HCT116 (cell line): ENCODE data around the gene NAA16. TPM values are rescaled to one million over a fixed set of nuclear protein-coding genes. Genes with fewer than 3 reads are reported as not detected.

Source experiments
- ATAC-seq: fragments of 200-7000 bp; cut with Tn5 transposase; 2 replicates; pipeline ENCODE4 v1.9.1; 2020; ENCODE audit warnings: mild to moderate bottlenecking, moderate library complexity
- BruUV-seq: library from RNA; stranded (reverse); fragments of 400-500 nt; replicated peaks from 2 replicates; lab custom pipeline; 2021; lab: Mats Ljungman, UMichigan
- CTCF ChIA-PET: fragments of 300-600 bp; sonication (Branson Sonifier 250); formaldehyde crosslinking; loops from one replicate; lab custom pipeline; 2021; ENCODE audit warnings: antibody characterized with exemption; lab: Charles Lee
- POLR2A ChIA-PET: fragments of 300-600, 350-600 bp; sonication (Branson Sonifier 250); formaldehyde crosslinking; loops from one replicate; lab custom pipeline; 2021; ENCODE audit warnings: antibody characterized with exemption; lab: Charles Lee
- RAD21 ChIA-PET, 2 experiments: fragments of 300-600 bp; sonication (Branson Sonifier 250); formaldehyde crosslinking; loops; one replicate each; lab custom pipeline; 2023; ENCODE audit warnings: low total read pairs in 2 of 2; ENCODE audit not compliant: uncharacterized antibody in 2 of 2, unreplicated experiment in 2 of 2, low non-redundant PET in 1 of 2; lab: Charles Lee
- DNase-seq: peaks from one replicate; pipeline ENCODE4 v3.0.0-alpha.2; 2010; ENCODE audit warnings: low read depth, low spot score
- H2AFZ ChIP-seq: fragments of 200-600 bp; shearing (Covaris generic), sonication (generic); 2 replicates; pipeline ENCODE4 v1.6.1; 2017; ENCODE audit warnings: low read depth, mixed run types, mixed read lengths, antibody characterized with exemption, low read length; ENCODE audit not compliant: poor library complexity, severe bottlenecking
- H3K27ac ChIP-seq: 2 replicates; pipeline ENCODE4 v1.5.1; 2012; ENCODE audit warnings: low read depth, low read length
- H3K27me3 ChIP-seq: fragments of 200-600 bp; sonication (generic); 2 replicates; pipeline ENCODE4 v1.6.1; 2016; ENCODE audit warnings: mixed run types, low read length, mixed read lengths; ENCODE audit not compliant: insufficient read depth
- H3K36me3 ChIP-seq, 2 experiments: fragments of 200-500 bp in 1 of 2; fragments of 200-600 bp in 1 of 2; sonication (Bioruptor generic) in 1 of 2; sonication (generic) in 1 of 2; 2 replicates each; pipeline versions ENCODE4 v1.5.1 to v1.6.1; 2014 to 2016; ENCODE audit warnings: low read length in 2 of 2, inconsistent platforms in 1 of 2, mixed read lengths in 1 of 2, mixed run types in 1 of 2; ENCODE audit not compliant: insufficient read depth in 2 of 2, control insufficient read depth in 1 of 2
- H3K4me1 ChIP-seq, 2 experiments: fragments of 200-600 bp in 1 of 2; sonication (generic) in 1 of 2; 2 replicates each; pipeline versions ENCODE4 v1.5.1 to v1.6.1; 2012 to 2017; ENCODE audit warnings: low read length in 2 of 2, inconsistent platforms in 1 of 2, mild to moderate bottlenecking in 1 of 2, mixed read lengths in 1 of 2, mixed run types in 1 of 2, moderate library complexity in 1 of 2; ENCODE audit not compliant: insufficient read depth in 2 of 2, control insufficient read depth in 1 of 2
- H3K4me2 ChIP-seq: fragments of 200-600 bp; sonication (generic); 2 replicates; pipeline ENCODE4 v1.6.1; 2017; ENCODE audit warnings: mixed run types, low read length, mixed read lengths
- H3K4me3 ChIP-seq, 2 experiments: fragments of 200-600 bp in 1 of 2; sonication (generic) in 1 of 2; replicated peaks in 1 of 2; 2 replicates each; pipeline ENCODE4 v1.5.1; 2011 to 2016; ENCODE audit warnings: low read length in 2 of 2, control low read depth in 1 of 2, low read depth in 1 of 2, mild to moderate bottlenecking in 1 of 2, mixed read lengths in 1 of 2, mixed run types in 1 of 2
- H3K79me2 ChIP-seq: fragments of 200-600 bp; sonication (generic); 2 replicates; pipeline ENCODE4 v1.6.1; 2017; ENCODE audit warnings: mild to moderate bottlenecking, mixed run types, low read length, moderate library complexity, mixed read lengths; ENCODE audit not compliant: insufficient read depth
- H3K9ac ChIP-seq: fragments of 200-600 bp; sonication (generic); 2 replicates; pipeline ENCODE4 v1.6.1; 2016; ENCODE audit warnings: low read length, mixed read lengths
- H3K9me2 ChIP-seq: fragments of 200-600 bp; sonication (generic), shearing (Covaris generic); 2 replicates; pipeline ENCODE4 v1.6.1; 2017; ENCODE audit warnings: mixed run types, mild to moderate bottlenecking, moderate library complexity; ENCODE audit not compliant: insufficient read depth
- H3K9me3 ChIP-seq, 2 experiments: fragments of 200-500 bp in 1 of 2; fragments of 200-600 bp in 1 of 2; sonication (Bioruptor generic) in 1 of 2; sonication (generic) in 1 of 2; 2 replicates each; pipeline ENCODE4 v1.6.1; 2014 to 2017; ENCODE audit warnings: low read length in 2 of 2, mixed read lengths in 2 of 2, inconsistent platforms in 1 of 2, low read depth in 1 of 2, mild to moderate bottlenecking in 1 of 2, mixed run types in 1 of 2, moderate library complexity in 1 of 2; ENCODE audit not compliant: control insufficient read depth in 1 of 2, insufficient read depth in 1 of 2
- H4K20me1 ChIP-seq: fragments of 200-600 bp; sonication (generic), shearing (Covaris generic); 2 replicates; pipeline ENCODE4 v1.6.1; 2017; ENCODE audit warnings: mixed run types, mild to moderate bottlenecking, moderate library complexity; ENCODE audit not compliant: insufficient read depth
- CEBPB ChIP-seq: IDR thresholded peaks from 2 replicates; pipeline ENCODE4 v1.6.1; 2012; ENCODE audit warnings: low read depth
- CTCF ChIP-seq, 3 experiments: fragments of 200-600 bp in 1 of 3; sonication (generic) in 1 of 3; IDR thresholded peaks in 2 of 3; conservative IDR thresholded peaks in 1 of 3; 2 replicates each; pipeline ENCODE4 v1.5.1; 2012 to 2017; ENCODE audit warnings: low read depth in 2 of 3, low read length in 2 of 3, antibody characterized with exemption in 1 of 3, borderline replicate concordance in 1 of 3, control low read depth in 1 of 3, mild to moderate bottlenecking in 1 of 3, mixed read lengths in 1 of 3, mixed run types in 1 of 3, moderate library complexity in 1 of 3; ENCODE audit not compliant: insufficient read depth in 1 of 3
- EGR1 ChIP-seq: IDR thresholded peaks from 2 replicates; pipeline ENCODE4 v1.6.1; 2012; ENCODE audit warnings: low read depth
- ELF1 ChIP-seq: IDR thresholded peaks from 2 replicates; pipeline ENCODE4 v1.6.1; 2012; ENCODE audit warnings: low read depth, borderline replicate concordance
- EZH2 ChIP-seq: fragments of 200-600 bp; sonication (generic); IDR thresholded peaks from 2 replicates; pipeline ENCODE4 v1.6.1; 2017; ENCODE audit warnings: antibody characterized with exemption, mixed run types
- FOSL1 ChIP-seq: IDR thresholded peaks from 2 replicates; pipeline ENCODE4 v1.6.1; 2012; ENCODE audit warnings: low read depth
- MAX ChIP-seq: IDR thresholded peaks from 2 replicates; pipeline ENCODE4 v1.6.1; 2012
- POLR2A ChIP-seq: IDR thresholded peaks from 2 replicates; pipeline ENCODE4 v1.7.0; 2011; ENCODE audit warnings: borderline replicate concordance; ENCODE audit not compliant: insufficient read depth, insufficient read length; ENCODE audit errors: extremely low read depth
- POLR2AphosphoS5 ChIP-seq: IDR thresholded peaks from 2 replicates; pipeline ENCODE4 v1.6.1; 2011; ENCODE audit warnings: mild to moderate bottlenecking, low read depth, low read length, moderate library complexity
- RAD21 ChIP-seq: IDR thresholded peaks from 2 replicates; pipeline ENCODE4 v1.6.1; 2012; ENCODE audit warnings: low read depth, mild to moderate bottlenecking
- SIN3A ChIP-seq: IDR thresholded peaks from 2 replicates; pipeline ENCODE4 v1.6.1; 2012; ENCODE audit warnings: low read depth
- SRF ChIP-seq: IDR thresholded peaks from 2 replicates; pipeline ENCODE4 v1.6.1; 2012; ENCODE audit warnings: low read depth
- TCF7L2 ChIP-seq: IDR thresholded peaks from 2 replicates; pipeline ENCODE4 v1.7.0; 2011; ENCODE audit warnings: borderline replicate concordance, inconsistent platforms; ENCODE audit not compliant: insufficient read depth, insufficient read length; ENCODE audit errors: extremely low read depth
- YY1 ChIP-seq: IDR thresholded peaks from 2 replicates; pipeline ENCODE4 v1.6.1; 2011; ENCODE audit warnings: low read length, low read depth, moderate library complexity, mild to moderate bottlenecking; ENCODE audit not compliant: insufficient replicate concordance; ENCODE audit errors: extremely low read depth
- ZBTB33 ChIP-seq: IDR thresholded peaks from 2 replicates; pipeline ENCODE4 v1.6.1; 2011; ENCODE audit warnings: mild to moderate bottlenecking, low read length, moderate library complexity; ENCODE audit not compliant: insufficient replicate concordance; ENCODE audit errors: extremely low read depth
- ZFX ChIP-seq: fragments of 450-650 bp; IDR thresholded peaks from 2 replicates; pipeline ENCODE4 v1.6.1; 2017
- ZNF274 ChIP-seq: fragments of 200-500 bp; sonication (Bioruptor generic); IDR thresholded peaks from 2 replicates; pipeline ENCODE4 v1.6.1; 2014; ENCODE audit warnings: mild to moderate bottlenecking, low read depth, low read length, inconsistent platforms
- intact Hi-C: fragments of 100-400 bp; cut with micrococcal nuclease; formaldehyde crosslinking; loops from 2 replicates; pipeline ENCODE4 v1.10.0; 2022
- total RNA-seq: library from RNA; stranded (reverse); gene quantifications from one replicate; pipeline ENCODE4 v1.2.1, GENCODE V29; 2021; ENCODE audit not compliant: unreplicated experiment
- TF ChIP-seq, protein P1 (sequence below): IDR thresholded peaks from 2 replicates; pipeline ENCODE4 v1.6.1; 2012; ENCODE audit warnings: low read depth

Gene NAA16
- total RNA-seq, 1 experiment from 2014 or later: 19.1 TPM

DNA sequence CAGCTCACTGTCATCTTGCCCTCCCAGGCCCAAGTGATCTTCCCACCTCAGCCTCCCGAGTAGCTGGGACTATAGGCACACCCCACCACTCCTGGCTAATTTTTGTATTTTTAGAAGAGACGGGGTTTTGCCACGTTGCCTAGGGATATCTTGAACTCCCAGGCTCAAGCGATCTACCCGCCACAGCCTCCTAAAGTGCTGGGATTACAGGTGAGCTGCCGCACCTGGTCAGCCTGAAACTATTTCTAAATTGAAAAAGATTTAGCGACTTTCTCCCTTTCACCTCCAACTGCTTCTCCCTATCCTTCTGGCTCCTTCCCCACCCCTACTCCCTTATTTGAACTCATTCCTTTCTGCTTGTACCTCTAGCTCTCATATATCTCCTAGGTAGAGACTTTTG is 19.8 kb upstream of the NAA16 start:
- Histone ChIP-seq H3K9me3 (no peaks in the 10 kb centered on the region), H2AFZ (no peak overlapping the region), H3K4me3 (no peak overlapping the region), H3K36me3 (no peaks in the 10 kb centered on the region), H3K9me2 (no peaks in the 10 kb centered on the region), H3K27me3 (no peaks in the 10 kb centered on the region), H3K27ac (no peak overlapping the region), H3K4me2 (no peak overlapping the region), H4K20me1 (no peaks in the 10 kb centered on the region), H3K9ac (no peak overlapping the region), H3K79me2 (no peaks in the 10 kb centered on the region), H3K4me1 (no peaks in the 10 kb centered on the region)
- RAD21 ChIA-PET: no interaction called here
- CTCF ChIA-PET: no interaction called here
- intact Hi-C loops: no loop called here
- BruUV-seq: no TSS peak
- no peak for TF ChIP-seq MAX
- no peak for TF ChIP-seq POLR2AphosphoS5
- TF ChIP-seq TCF7L2: no peak
- no peak for TF ChIP-seq ELF1
- TF ChIP-seq SRF: no peak
- no peak for TF ChIP-seq ZNF274
- no peak for TF ChIP-seq ZFX
- no peak for TF ChIP-seq RAD21
- no peak for TF ChIP-seq FOSL1
- no peak for TF ChIP-seq SIN3A
- TF ChIP-seq, protein P1, sequence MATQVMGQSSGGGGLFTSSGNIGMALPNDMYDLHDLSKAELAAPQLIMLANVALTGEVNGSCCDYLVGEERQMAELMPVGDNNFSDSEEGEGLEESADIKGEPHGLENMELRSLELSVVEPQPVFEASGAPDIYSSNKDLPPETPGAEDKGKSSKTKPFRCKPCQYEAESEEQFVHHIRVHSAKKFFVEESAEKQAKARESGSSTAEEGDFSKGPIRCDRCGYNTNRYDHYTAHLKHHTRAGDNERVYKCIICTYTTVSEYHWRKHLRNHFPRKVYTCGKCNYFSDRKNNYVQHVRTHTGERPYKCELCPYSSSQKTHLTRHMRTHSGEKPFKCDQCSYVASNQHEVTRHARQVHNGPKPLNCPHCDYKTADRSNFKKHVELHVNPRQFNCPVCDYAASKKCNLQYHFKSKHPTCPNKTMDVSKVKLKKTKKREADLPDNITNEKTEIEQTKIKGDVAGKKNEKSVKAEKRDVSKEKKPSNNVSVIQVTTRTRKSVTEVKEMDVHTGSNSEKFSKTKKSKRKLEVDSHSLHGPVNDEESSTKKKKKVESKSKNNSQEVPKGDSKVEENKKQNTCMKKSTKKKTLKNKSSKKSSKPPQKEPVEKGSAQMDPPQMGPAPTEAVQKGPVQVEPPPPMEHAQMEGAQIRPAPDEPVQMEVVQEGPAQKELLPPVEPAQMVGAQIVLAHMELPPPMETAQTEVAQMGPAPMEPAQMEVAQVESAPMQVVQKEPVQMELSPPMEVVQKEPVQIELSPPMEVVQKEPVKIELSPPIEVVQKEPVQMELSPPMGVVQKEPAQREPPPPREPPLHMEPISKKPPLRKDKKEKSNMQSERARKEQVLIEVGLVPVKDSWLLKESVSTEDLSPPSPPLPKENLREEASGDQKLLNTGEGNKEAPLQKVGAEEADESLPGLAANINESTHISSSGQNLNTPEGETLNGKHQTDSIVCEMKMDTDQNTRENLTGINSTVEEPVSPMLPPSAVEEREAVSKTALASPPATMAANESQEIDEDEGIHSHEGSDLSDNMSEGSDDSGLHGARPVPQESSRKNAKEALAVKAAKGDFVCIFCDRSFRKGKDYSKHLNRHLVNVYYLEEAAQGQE: no peak
- TF ChIP-seq CEBPB: no peak
- no peak for TF ChIP-seq POLR2A
- TF ChIP-seq ZBTB33: no peak
- no peak for TF ChIP-seq CTCF (IDR thresholded peaks at IDR 0.05 in 2 of 3, conservative IDR thresholded peaks at IDR 0.05 in 1 of 3; ENCODE audit: borderline replicate concordance in 1 of 3, insufficient read depth in 1 of 3, low read depth in 2 of 3, low read length in 2 of 3)
- TF ChIP-seq YY1: no peak
- TF ChIP-seq EGR1: no peak
- TF ChIP-seq EZH2: no peak
- DNase-seq (no peak), ATAC-seq (no peak)
- POLR2A ChIA-PET: no interaction called here
